Psoas muscle (tissue), 8 donors: Measurements from ENCODE around the gene CELF1. TPM values are rescaled to one million over a fixed set of nuclear protein-coding genes. Genes with fewer than 3 reads are reported as not detected.

ENCODE experiments used
- ATAC-seq, 4 donors: fragments of 200-7000 bp; cut with Tn5 transposase; one replicate each; pipeline ENCODE4 v1.9.1; 2020; ENCODE audit warnings: moderate library complexity in 3 of 4, mild to moderate bottlenecking in 2 of 4
- DNase-seq, 2 donors: peaks; one replicate each; pipeline ENCODE4 v3.0.0-alpha.2; 2020
- H3K27ac ChIP-seq: fragments of 200-600 bp; one replicate; pipeline ENCODE4 v1.8.0; 2022
- H3K27me3 ChIP-seq, 3 donors: fragments of 200-600 bp in 1 of 3; one replicate each; pipeline versions ENCODE4 v1.6.1 to v1.8.0; 2013 to 2022; ENCODE audit warnings: low read length in 2 of 3, mild to moderate bottlenecking in 2 of 3, moderate library complexity in 1 of 3; ENCODE audit not compliant: insufficient read depth in 3 of 3
- H3K36me3 ChIP-seq, 2 donors: fragments of 200-600 bp in 1 of 2; one replicate each; pipeline versions ENCODE4 v1.6.1 to v1.8.0; 2013 to 2022; ENCODE audit warnings: low read depth in 1 of 2, mild to moderate bottlenecking in 1 of 2, moderate library complexity in 1 of 2; ENCODE audit not compliant: insufficient read depth in 1 of 2
- H3K4me1 ChIP-seq: fragments of 200-600 bp; one replicate; pipeline ENCODE4 v1.8.0; 2022
- H3K4me3 ChIP-seq: fragments of 200-600 bp; one replicate; pipeline ENCODE4 v1.8.0; 2022; ENCODE audit warnings: mild to moderate bottlenecking
- H3K9me3 ChIP-seq: fragments of 200-600 bp; one replicate; pipeline ENCODE4 v1.8.0; 2022
- CTCF ChIP-seq: fragments of 200-600 bp; IDR thresholded peaks from one replicate; pipeline ENCODE4 v1.8.0; 2022; ENCODE audit warnings: antibody characterized with exemption
- WGBS, 3 donors: extraction: QIAGEN DNeasy Blood & Tissue Kit; methylation state at CpG; one replicate each; pipeline versions ENCODE4 v1.1.6 to v1.1.7; 2013; 5-methylcytosine and 5-hydroxymethylcytosine counted together
- intact Hi-C, 2 donors: fragments of 100-400 bp; cut with DNase I; formaldehyde crosslinking; loops; one replicate each; pipeline versions ENCODE4 v1.11.0 to v1.14.2; 2022
- polyA plus RNA-seq, 3 donors: library from polyadenylated mRNA; stranded (reverse); fragments of 200-250 nt; gene quantifications; one replicate each; pipeline ENCODE4 v1.2.3, GENCODE V29; 2013
- total RNA-seq, 4 donors: library from RNA; stranded (reverse); fragmentation: NEBNext Ultra II Directional in 2 of 4; extraction: Animal tissue kit (Norgen Biotek cat#: 25700) in 2 of 4; gene quantifications; one replicate each; pipeline versions ENCODE4 v1.2.1 to v1.2.4, GENCODE V29; 2021 to 2023
- donor health status: healthy with polysubstance abuse.
- donor health status: DM: no; HTN: no; CAD: no; lungs with moderate emphysema.
- donor health status: Bipolar disorder and iron deficiency.
- donor health status: healthy.
- donor health status: DM: yes; HTN: yes; CAD: no.
- donor health status: DM: no; HTN: no; CAD: no.
- donor health status: DM: no; HTN: no; CAD: no.
- donor health status: DM: yes; HTN: yes; CAD: no.

Gene CELF1
- total and polyA plus RNA-seq, 7 donors, result 40.1 to 193 (median 112) TPM

GRCh38 chr11:47451990-47452389, 100.9 kb downstream of the CELF1 start:
- intact Hi-C loops, result no loop called here
- no peak overlapping the region for H3K27ac ChIP-seq
- no peak for TF ChIP-seq CTCF
- no peak overlapping the region for H3K4me3 ChIP-seq
- DNase-seq (no peak), ATAC-seq (no peak)
- peaks cover 4% of the 10 kb centered on the region for H3K4me1 ChIP-seq
- WGBS, 3 donors, result 95 to 97% (median 95%) methylated on average over 4 of the region's 4 CpGs
- no peaks in the 10 kb centered on the region for H3K9me3 ChIP-seq
- H3K27me3 ChIP-seq, result no peaks in the 10 kb centered on the region
- peaks cover 0 to 7% of the 10 kb centered on the region in 2 donors for H3K36me3 ChIP-seq

- Histone ChIP-seq H3K36me3 (peaks cover 0 to 12% of the 10 kb centered on the region in 2 donors), H3K9me3 (no peaks in the 10 kb centered on the region), H3K27ac (no peak overlapping the region), H3K4me3 (no peak overlapping the region), H3K4me1 (peaks cover 7% of the 10 kb centered on the region), H3K27me3 (no peaks in the 10 kb centered on the region)
- 78 to 83% (median 79%) methylated on average over 4 of the region's 4 CpGs for WGBS, 3 donors
- DNase-seq, result no peak
- no peak for ATAC-seq
- intact Hi-C loops, result no loop called here
- TF ChIP-seq CTCF, result no peak
Measured at GRCh38 chr11:47451436-47451835, 101.5 kb downstream of the CELF1 start.

- Histone ChIP-seq H3K4me1 (peaks cover 8% of the 10 kb centered on the region), H3K27ac (peak overlapping the region; percentile 88), H3K36me3 (peaks cover 0 to 13% of the 10 kb centered on the region in 2 donors), H3K27me3 (no peaks in the 10 kb centered on the region), H3K4me3 (peak overlapping the region; percentile 85), H3K9me3 (no peaks in the 10 kb centered on the region)
- peak; percentile 42 to 81 (median 66) for ATAC-seq
- DNase-seq, result peak in 1 of 2 donors; percentile 78
- intact Hi-C loops, result no loop called here
- 23 to 44% (median 32%) methylated on average over 8 of the region's 8 CpGs for WGBS, 3 donors
- no peak for TF ChIP-seq CTCF
Measured at GRCh38 chr11:47449541-47449940, 103.4 kb downstream of the CELF1 start.

- Histone ChIP-seq H3K27me3 (no peaks in the 10 kb centered on the region), H3K4me3 (peak within 1 kb of the TSS; percentile 85), H3K4me1 (peaks cover 11% of the 10 kb centered on the region), H3K36me3 (peaks cover 0 to 16% of the 10 kb centered on the region in 2 donors), H3K27ac (peak within 1 kb of the TSS; percentile 88), H3K9me3 (no peaks in the 10 kb centered on the region)
- WGBS, 3 donors, result 28 to 60% (median 28%) methylated on average over 28 to 32 of the region's 32 CpGs
- DNase-seq (peak; percentile 77 to 92), ATAC-seq (peak; percentile 94 to 97 (median 96))
- intact Hi-C loops, result no loop called here
- no peak for TF ChIP-seq CTCF
Measured at GRCh38 chr11:47448566-47449427, 104.1 kb downstream of the CELF1 start, which contains the start of gene RAPSN. Gene RAPSN (minus strand): TSS chr11:47449136. CDS start chr11:47448964, 172 bp downstream.
